WTC11 (cell line): ENCODE measurements around the gene SHOC2. TPM values are rescaled to one million over a fixed set of nuclear protein-coding genes. Genes with fewer than 3 reads are reported as not detected.
A peak's percentile ranks its signal among the peaks of the same experiment; 100 is the strongest.

Experiments used
- ATAC-seq: fragments of 200-7000 bp; cut with Tn5 transposase; 2 replicates; pipeline ENCODE4 v1.10.0; 2021; ENCODE audit warnings: mild to moderate bottlenecking, moderate library complexity
- CTCF ChIA-PET: fragments of 300-600 bp; sonication (Branson Sonifier 250); formaldehyde crosslinking; loops from one replicate; lab custom pipeline; 2021; ENCODE audit warnings: antibody characterized with exemption; lab: Charles Lee
- POLR2A ChIA-PET: fragments of 350-600 bp; sonication (Branson Sonifier 250); formaldehyde crosslinking; loops from one replicate; lab custom pipeline; 2021; ENCODE audit warnings: antibody characterized with exemption; lab: Charles Lee
- DNase-seq: peaks from one replicate; pipeline ENCODE4 v3.0.0; 2021; ENCODE audit warnings: low spot score
- H3K27ac Mint-ChIP-seq: 2 replicates; pipeline ENCODE4 v1.8.0; 2021; ENCODE audit warnings: mixed read lengths
- H3K27me3 Mint-ChIP-seq: 2 replicates; pipeline ENCODE4 v1.8.0; 2021; ENCODE audit warnings: low read depth, mild to moderate bottlenecking, moderate library complexity, mixed read lengths
- H3K36me3 Mint-ChIP-seq: 2 replicates; pipeline ENCODE4 v1.8.0; 2021; ENCODE audit warnings: mixed read lengths
- H3K4me1 Mint-ChIP-seq: 2 replicates; pipeline ENCODE4 v1.8.0; 2022; ENCODE audit warnings: mixed read lengths
- H3K4me3 Mint-ChIP-seq: 2 replicates; pipeline ENCODE4 v1.8.0; 2021; ENCODE audit warnings: mild to moderate bottlenecking, moderate library complexity, mixed read lengths
- H3K9me3 Mint-ChIP-seq: 2 replicates; pipeline ENCODE4 v1.8.0; 2021; ENCODE audit warnings: mixed read lengths
- AFF4 ChIP-seq: sonication (generic); formaldehyde crosslinking; IDR thresholded peaks from 2 replicates; pipeline ENCODE4 v1.8.1; 2023; ENCODE audit warnings: mild to moderate bottlenecking, missing genetic modification reagents, borderline replicate concordance
- CDX4 ChIP-seq: fragments of 250-450 bp; sonication (Bioruptor Pico); IDR thresholded peaks from 2 replicates; pipeline ENCODE4 v1.9.0; 2021; ENCODE audit warnings: moderate library complexity, mild to moderate bottlenecking, inconsistent platforms, borderline replicate concordance
- ELF4 ChIP-seq: sonication (generic); formaldehyde crosslinking; IDR thresholded peaks from 2 replicates; pipeline ENCODE4 v1.8.1; 2022; ENCODE audit warnings: low read depth, mild to moderate bottlenecking, moderate library complexity, missing genetic modification reagents
- GABPB1 ChIP-seq: sonication (generic); formaldehyde crosslinking; IDR thresholded peaks from 2 replicates; pipeline ENCODE4 v1.8.1; 2023; ENCODE audit warnings: mild to moderate bottlenecking, missing genetic modification reagents
- HMGA2 ChIP-seq: fragments of 250-450 bp; sonication (Bioruptor Pico); IDR thresholded peaks from 2 replicates; pipeline ENCODE4 v1.4.0; 2021; ENCODE audit warnings: mild to moderate bottlenecking, moderate library complexity
- IRF2 ChIP-seq: sonication (generic); formaldehyde crosslinking; IDR thresholded peaks from 2 replicates; pipeline ENCODE4 v1.8.0; 2022; ENCODE audit warnings: low read depth, missing genetic modification reagents, borderline replicate concordance
- KAT7 ChIP-seq: sonication (generic); formaldehyde crosslinking; IDR thresholded peaks from 2 replicates; pipeline ENCODE4 v1.8.1; 2023; ENCODE audit warnings: missing genetic modification reagents, mild to moderate bottlenecking, borderline replicate concordance
- NFATC4 ChIP-seq: fragments of 250-450 bp; sonication (Bioruptor Pico); IDR thresholded peaks from 2 replicates; pipeline ENCODE4 v1.9.0; 2021; ENCODE audit warnings: mild to moderate bottlenecking
- PRDM15 ChIP-seq: sonication (generic); formaldehyde crosslinking; IDR thresholded peaks from 2 replicates; pipeline ENCODE4 v1.8.0; 2022; ENCODE audit warnings: missing genetic modification reagents
- SMAD3 ChIP-seq: sonication (generic); formaldehyde crosslinking; IDR thresholded peaks from 2 replicates; pipeline ENCODE4 v1.8.0; 2022; ENCODE audit warnings: missing genetic modification reagents, mild to moderate bottlenecking, borderline replicate concordance
- USF1 ChIP-seq: sonication (generic); formaldehyde crosslinking; IDR thresholded peaks from 2 replicates; pipeline ENCODE4 v1.8.0; 2022; ENCODE audit warnings: mild to moderate bottlenecking, missing genetic modification reagents
- ZNF263 ChIP-seq: sonication (generic); formaldehyde crosslinking; IDR thresholded peaks from 2 replicates; pipeline ENCODE4 v1.8.1; 2022; ENCODE audit warnings: low read depth, mild to moderate bottlenecking, moderate library complexity, missing genetic modification reagents
- ZNF532 ChIP-seq: fragments of 250-450 bp; sonication (Bioruptor Pico); IDR thresholded peaks from 2 replicates; pipeline ENCODE4 v1.9.0; 2021; ENCODE audit warnings: mild to moderate bottlenecking, borderline replicate concordance
- ZSCAN18 ChIP-seq: fragments of 250-450 bp; sonication (Bioruptor Pico); IDR thresholded peaks from 2 replicates; pipeline ENCODE4 v2.1.2; 2022; ENCODE audit warnings: mild to moderate bottlenecking, moderate library complexity
- total RNA-seq: library from RNA; stranded (reverse); gene quantifications from 3 replicates; pipeline ENCODE4 v1.2.3, GENCODE V29; 2021

The SHOC2 gene
- total RNA-seq, 1 experiment from 2014 or later: 21.6 TPM

GRCh38 chr10:110872984-110873923 is 46.1 kb upstream of the SHOC2 start:
- H3K4me3 Mint-ChIP-seq: peak overlapping the region; percentile 82
- POLR2A ChIA-PET: interaction anchor here (1.7 kb wide), 1 partner anchor 46 kb away, joined by 10 read pairs; the partner anchor contains the start of genes BBIP1 and SHOC2
- H3K36me3 Mint-ChIP-seq: no peaks in the 10 kb centered on the region
- H3K4me1 Mint-ChIP-seq: peaks cover 23% of the 10 kb centered on the region
- CTCF ChIA-PET: interaction anchor here (0.5 to 1.4 kb wide), 4 partner anchors 21 to 1426 kb away, joined by 3 to 4 read pairs (median 4); partner anchors contain the start of genes BBIP1 and SHOC2
- no peaks in the 10 kb centered on the region for H3K27me3 Mint-ChIP-seq
- ATAC-seq (no peak), DNase-seq (no peak)
- TF ChIP-seq ZNF532 (CRISPR knock-in tag) (no peak), GABPB1 (CRISPR knock-in tag) (0 out of 2 replicates have a peak, but pooled peaks have one; percentile 0)
- peak overlapping the region; percentile 94 for H3K27ac Mint-ChIP-seq
- H3K9me3 Mint-ChIP-seq: no peaks in the 10 kb centered on the region

- H3K9me3 Mint-ChIP-seq: no peaks in the 10 kb centered on the region
- peaks cover 23% of the 10 kb centered on the region for H3K4me1 Mint-ChIP-seq
- no peaks in the 10 kb centered on the region for H3K36me3 Mint-ChIP-seq
- peak overlapping the region; percentile 46 for H3K4me3 Mint-ChIP-seq
- ATAC-seq: no peak
- no peak for TF ChIP-seq ZSCAN18 (CRISPR knock-in tag)
- no peak for TF ChIP-seq IRF2
- TF ChIP-seq CDX4 (CRISPR knock-in tag): no peak
- TF ChIP-seq NFATC4 (CRISPR knock-in tag): no peak
- no peak for TF ChIP-seq KAT7 (CRISPR knock-in tag)
- TF ChIP-seq, all 79 proteins: peak for 0
- POLR2A ChIA-PET: interaction anchor here (1.7 kb wide), 1 partner anchor 45 kb away, joined by 10 read pairs; the partner anchor contains the start of genes BBIP1 and SHOC2
- no peaks in the 10 kb centered on the region for H3K27me3 Mint-ChIP-seq
- no peak overlapping the region for H3K27ac Mint-ChIP-seq
- DNase-seq: no peak
- CTCF ChIA-PET: no interaction called here
These were observed 45.5 kb upstream of the SHOC2 start for GRCh38 chr10:110873951-110874350.

GRCh38 chr10:110876000-110876399 is 43.4 kb upstream of the SHOC2 start:
- H3K4me3 Mint-ChIP-seq: no peak overlapping the region
- H3K27ac Mint-ChIP-seq: no peak overlapping the region
- peaks cover 12% of the 10 kb centered on the region for H3K4me1 Mint-ChIP-seq
- no peaks in the 10 kb centered on the region for H3K36me3 Mint-ChIP-seq
- ATAC-seq (no peak), DNase-seq (no peak)
- ChIA-PET POLR2A (no interaction called here), CTCF (no interaction called here)
- no peaks in the 10 kb centered on the region for H3K27me3 Mint-ChIP-seq
- no peaks in the 10 kb centered on the region for H3K9me3 Mint-ChIP-seq
- TF ChIP-seq PRDM15 (CRISPR knock-in tag) (no peak), ZNF263 (CRISPR knock-in tag) (no peak), USF1 (CRISPR knock-in tag) (no peak), SMAD3 (no peak), AFF4 (CRISPR knock-in tag) (no peak), ELF4 (CRISPR knock-in tag) (no peak), HMGA2 (CRISPR knock-in tag) (no peak)
